Caco-2 (cell line): ENCODE measurements around the gene ATAD5. TPM values are rescaled to one million over a fixed set of nuclear protein-coding genes. Genes with fewer than 3 reads are reported as not detected.
"Not testable (repeated sequence)": the region's sequence is repeated elsewhere in the genome, so short reads cannot be mapped to it uniquely, and the experiment has no call there.

Source experiments
- BruUV-seq: library from RNA; stranded (reverse); fragments of 400-500 nt; replicated peaks from 2 replicates; lab custom pipeline; 2021; lab: Mats Ljungman, UMichigan
- CTCF ChIA-PET: fragments of 300-600 bp; sonication (Branson Sonifier 250); formaldehyde crosslinking; loops from one replicate; lab custom pipeline; 2022; ENCODE audit warnings: antibody characterized with exemption; lab: Charles Lee
- POLR2A ChIA-PET: fragments of 300-600 bp; sonication (Branson Sonifier 250); formaldehyde crosslinking; loops from one replicate; lab custom pipeline; 2022; ENCODE audit warnings: antibody characterized with exemption; lab: Charles Lee
- DNase-seq, 2 experiments: peaks; one replicate each; pipeline versions ENCODE4 v3.0.0 to v3.0.0-alpha.2; 2020 to 2022
- H3K27me3 ChIP-seq: replicated peaks from 2 replicates; pipeline ENCODE4 v1.6.0; 2011; ENCODE audit warnings: low read length; ENCODE audit not compliant: control insufficient read depth, insufficient read depth
- H3K36me3 ChIP-seq: 2 replicates; pipeline ENCODE4 v1.5.1; 2011; ENCODE audit warnings: low read length; ENCODE audit not compliant: control insufficient read depth, insufficient read depth
- H3K4me1 ChIP-seq: fragments of 250-450 bp; sonication (Bioruptor Pico); 2 replicates; pipeline ENCODE4 v1.5.1; 2020; ENCODE audit warnings: mild to moderate bottlenecking
- H3K4me3 ChIP-seq: 2 replicates; pipeline ENCODE4 v1.5.1; 2011; ENCODE audit warnings: low read depth, mild to moderate bottlenecking, control low read depth, low read length
- H3K9me3 ChIP-seq: fragments of 250-450 bp; sonication (Bioruptor Pico); 2 replicates; pipeline ENCODE4 v1.5.1; 2020; ENCODE audit warnings: mild to moderate bottlenecking, moderate library complexity
- H3K27ac Mint-ChIP-seq: one replicate; pipeline ENCODE4 v1.8.0; 2022; ENCODE audit warnings: mixed read lengths; ENCODE audit not compliant: unreplicated experiment
- H3K27me3 Mint-ChIP-seq: one replicate; pipeline ENCODE4 v1.8.0; 2022; ENCODE audit warnings: mixed read lengths; ENCODE audit not compliant: insufficient read depth, unreplicated experiment
- H3K36me3 Mint-ChIP-seq: one replicate; pipeline ENCODE4 v1.8.0; 2022; ENCODE audit warnings: mild to moderate bottlenecking, mixed read lengths; ENCODE audit not compliant: insufficient read depth, unreplicated experiment
- H3K4me1 Mint-ChIP-seq: one replicate; pipeline ENCODE4 v1.8.0; 2022; ENCODE audit warnings: low read depth, mixed read lengths; ENCODE audit not compliant: unreplicated experiment
- H3K4me3 Mint-ChIP-seq: one replicate; pipeline ENCODE4 v1.8.0; 2022; ENCODE audit warnings: mild to moderate bottlenecking, moderate library complexity, mixed read lengths; ENCODE audit not compliant: unreplicated experiment
- H3K9me3 Mint-ChIP-seq: one replicate; pipeline ENCODE4 v1.8.0; 2022; ENCODE audit warnings: mixed read lengths; ENCODE audit not compliant: unreplicated experiment
- CTCF ChIP-seq, 2 experiments: fragments of 200-600 bp in 1 of 2; IDR thresholded peaks; 1 replicate in 1 of 2; 2 replicates in 1 of 2; pipeline versions ENCODE4 v1.5.1 to v1.8.0; 2011 to 2022; ENCODE audit warnings: antibody characterized with exemption in 1 of 2, control low read depth in 1 of 2, inconsistent platforms in 1 of 2, low read depth in 1 of 2, low read length in 1 of 2, mild to moderate bottlenecking in 1 of 2, moderate library complexity in 1 of 2; ENCODE audit not compliant: insufficient read depth in 1 of 2, severe bottlenecking in 1 of 2, unreplicated experiment in 1 of 2
- intact Hi-C: fragments of 100-400 bp; cut with micrococcal nuclease; formaldehyde crosslinking; loops from one replicate; pipeline ENCODE4 v1.10.0; 2022; ENCODE audit not compliant: unreplicated experiment
- total RNA-seq: library from RNA; stranded (reverse); gene quantifications from 2 replicates; pipeline ENCODE4 v1.2.3, GENCODE V29; 2022

Gene ATAD5
- total RNA-seq, 1 experiment from 2014 or later: 21.8 TPM

GRCh38 chr17:30816165-30816564 is 15.6 kb upstream of the ATAD5 start:
- BruUV-seq: no TSS peak
- ChIA-PET POLR2A (no interaction called here), CTCF (no interaction called here)
- Mint-ChIP-seq H3K27ac (no peak overlapping the region), H3K4me1 (peaks cover 7% of the 10 kb centered on the region), H3K36me3 (peaks cover 21% of the 10 kb centered on the region), H3K27me3 (no peaks in the 10 kb centered on the region), H3K9me3 (no peaks in the 10 kb centered on the region), H3K4me3 (no peak overlapping the region)
- Histone ChIP-seq H3K4me1 (no peaks in the 10 kb centered on the region; the same call in 1 of the 2 replicates), H3K27me3 (no peaks in the 10 kb centered on the region), H3K36me3 (no peaks in the 10 kb centered on the region; the same call in 1 of the 2 replicates), H3K9me3 (no peaks in the 10 kb centered on the region), H3K4me3 (no peak overlapping the region)
- intact Hi-C loops: no loop called here
- no peak for TF ChIP-seq CTCF (IDR thresholded peaks at IDR 0.05; ENCODE audit: insufficient read depth in 1 of 2, low read depth in 1 of 2, low read length in 1 of 2, severe bottlenecking in 1 of 2, unreplicated experiment in 1 of 2)
- DNase-seq: no peak

GRCh38 chr17:30819971-30820705 is 11.6 kb upstream of the ATAD5 start:
- no peaks in the 10 kb centered on the region for H3K36me3 ChIP-seq
- no peaks in the 10 kb centered on the region for H3K9me3 ChIP-seq
- no TSS peak for BruUV-seq
- POLR2A ChIA-PET: no interaction called here
- Mint-ChIP-seq H3K27ac (peak overlapping the region; percentile 53), H3K27me3 (no peaks in the 10 kb centered on the region), H3K36me3 (peaks cover 21% of the 10 kb centered on the region), H3K4me3 (no peak overlapping the region), H3K4me1 (peaks cover 24% of the 10 kb centered on the region), H3K9me3 (no peaks in the 10 kb centered on the region)
- H3K27me3 ChIP-seq: no peaks in the 10 kb centered on the region
- no peak for DNase-seq
- CTCF ChIA-PET: no interaction called here
- H3K4me3 ChIP-seq: no peak overlapping the region
- H3K4me1 ChIP-seq: peaks cover 3% of the 10 kb centered on the region; the same call in 1 of the 2 replicates
- no peak for TF ChIP-seq CTCF (IDR thresholded peaks at IDR 0.05; ENCODE audit: insufficient read depth in 1 of 2, low read depth in 1 of 2, low read length in 1 of 2, severe bottlenecking in 1 of 2, unreplicated experiment in 1 of 2)
- intact Hi-C loops: loop anchor here (5.0 kb wide), 1 partner anchor 532 kb away; no protein-coding TSS in a partner anchor

GRCh38 chr17:30821871-30822723 is 9.7 kb upstream of the ATAD5 start:
- DNase-seq: no peak
- BruUV-seq: no TSS peak
- intact Hi-C loops: loop anchor here (5.0 kb wide), 1 partner anchor 530 kb away; no protein-coding TSS in a partner anchor
- H3K9me3 Mint-ChIP-seq: no peaks in the 10 kb centered on the region
- H3K4me1 Mint-ChIP-seq: peaks cover 26% of the 10 kb centered on the region
- no peak overlapping the region for H3K27ac Mint-ChIP-seq
- Histone ChIP-seq H3K9me3 (no peaks in the 10 kb centered on the region), H3K36me3 (no peaks in the 10 kb centered on the region), H3K4me3 (no peak overlapping the region), H3K27me3 (no peaks in the 10 kb centered on the region), H3K4me1 (peaks cover 8% of the 10 kb centered on the region; the same call in 1 of the 2 replicates)
- H3K27me3 Mint-ChIP-seq: no peaks in the 10 kb centered on the region
- H3K36me3 Mint-ChIP-seq: peaks cover 18% of the 10 kb centered on the region
- no peak overlapping the region for H3K4me3 Mint-ChIP-seq
- ChIA-PET POLR2A (no interaction called here), CTCF (no interaction called here)
- no peak for TF ChIP-seq CTCF (IDR thresholded peaks at IDR 0.05; ENCODE audit: insufficient read depth in 1 of 2, low read depth in 1 of 2, low read length in 1 of 2, severe bottlenecking in 1 of 2, unreplicated experiment in 1 of 2)

GRCh38 chr17:30822919-30823318 is 8.8 kb upstream of the ATAD5 start:
- H3K27me3 ChIP-seq, H3K27me3 Mint-ChIP-seq, CTCF ChIA-PET, BruUV-seq, H3K27ac Mint-ChIP-seq, H3K4me3 Mint-ChIP-seq, H3K4me1 ChIP-seq, DNase-seq, H3K4me3 ChIP-seq, H3K9me3 Mint-ChIP-seq, H3K9me3 ChIP-seq, H3K36me3 ChIP-seq: not testable (repeated sequence)
- POLR2A ChIA-PET: interaction anchor here (1.1 kb wide), 1 partner anchor 9 kb away, joined by 3 read pairs; the partner anchor contains the start of gene ATAD5
- intact Hi-C loops: loop anchor here (5.0 kb wide), 1 partner anchor 529 kb away; no protein-coding TSS in a partner anchor
- peaks cover 18% of the 10 kb centered on the region for H3K36me3 Mint-ChIP-seq
- H3K4me1 Mint-ChIP-seq: peaks cover 26% of the 10 kb centered on the region
